CD4-positive, alpha-beta T cell (primary cell): ENCODE results near the gene APBB3. TPM values are rescaled to one million over a fixed set of nuclear protein-coding genes. Genes with fewer than 3 reads are reported as not detected.

Experiments used
- ATAC-seq: fragments of 200-7000 bp; cut with Tn5 transposase; one replicate; pipeline ENCODE4 v1.10.0; 2022; ENCODE audit warnings: mild to moderate bottlenecking; ENCODE audit not compliant: poor library complexity
- CTCF ChIA-PET: fragments of 350-600 bp; sonication (Branson Sonifier 250); formaldehyde crosslinking; loops from one replicate; lab custom pipeline; 2021; ENCODE audit warnings: antibody characterized with exemption, inconsistent platforms; lab: Charles Lee
- POLR2A ChIA-PET: fragments of 350-600 bp; sonication (Branson Sonifier 250); formaldehyde crosslinking; loops from one replicate; lab custom pipeline; 2021; ENCODE audit warnings: antibody characterized with exemption, inconsistent platforms; lab: Charles Lee
- DNase-seq, 14 experiments: peaks; one replicate each; pipeline ENCODE4 v3.0.0-alpha.2; 2013 to 2020; ENCODE audit warnings: mixed read lengths in 2 of 14
- H3K27ac ChIP-seq, 2 donors: one replicate each; pipeline versions ENCODE4 v1.5.1 to v1.7.0; 2013; ENCODE audit warnings: low read length in 2 of 2, low read depth in 1 of 2, mild to moderate bottlenecking in 1 of 2
- H3K27me3 ChIP-seq, 2 experiments: 1 replicate in 1 of 2; 2 replicates in 1 of 2; pipeline versions ENCODE4 v1.6.1 to v1.7.0; 2013; ENCODE audit warnings: low read length in 2 of 2, control low read depth in 1 of 2, mild to moderate bottlenecking in 1 of 2, moderate library complexity in 1 of 2; ENCODE audit not compliant: insufficient read depth in 2 of 2, control insufficient read depth in 1 of 2
- H3K36me3 ChIP-seq: one replicate; pipeline ENCODE4 v1.6.1; 2013; ENCODE audit warnings: low read length, control low read depth; ENCODE audit not compliant: insufficient read depth
- H3K4me1 ChIP-seq: one replicate; pipeline ENCODE4 v1.6.1; 2013; ENCODE audit warnings: low read length, control low read depth; ENCODE audit not compliant: insufficient read depth
- H3K4me3 ChIP-seq: one replicate; pipeline ENCODE4 v1.5.1; 2013; ENCODE audit warnings: mild to moderate bottlenecking, low read length, moderate library complexity
- H3K9me3 ChIP-seq, 2 experiments: 1 replicate in 1 of 2; 2 replicates in 1 of 2; pipeline versions ENCODE4 v1.6.1 to v1.7.0; 2013; ENCODE audit warnings: low read length in 2 of 2, mild to moderate bottlenecking in 2 of 2, control low read depth in 1 of 2, moderate library complexity in 1 of 2; ENCODE audit not compliant: control insufficient read depth in 1 of 2, insufficient read depth in 1 of 2
- H3K27ac Mint-ChIP-seq: one replicate; pipeline ENCODE4 v1.8.0; 2020; ENCODE audit warnings: mixed read lengths
- H3K27me3 Mint-ChIP-seq: one replicate; pipeline ENCODE4 v1.8.0; 2021; ENCODE audit warnings: mixed read lengths
- H3K36me3 Mint-ChIP-seq: one replicate; pipeline ENCODE4 v1.8.0; 2021; ENCODE audit warnings: low read depth, mixed read lengths
- H3K4me1 Mint-ChIP-seq: one replicate; pipeline ENCODE4 v1.8.0; 2021; ENCODE audit warnings: low read depth, mixed read lengths
- H3K4me3 Mint-ChIP-seq: one replicate; pipeline ENCODE4 v1.8.0; 2020; ENCODE audit warnings: mild to moderate bottlenecking, mixed read lengths
- H3K9me3 Mint-ChIP-seq: one replicate; pipeline ENCODE4 v1.8.0; 2020; ENCODE audit warnings: mixed read lengths
- intact Hi-C, 2 experiments: fragments of 100-400 bp; cut with DNase I in 1 of 2; cut with micrococcal nuclease in 1 of 2; formaldehyde crosslinking; loops; one replicate each; pipeline versions ENCODE4 v1.15.1 to v1.9.0; 2023 to 2025; cut with DNase I, micrococcal nuclease
- total RNA-seq, 174 experiments: library from RNA in 2 of 174; stranded (reverse) in 2 of 174; gene quantifications; one replicate each; pipeline ENCODE4 v1.2.3 and lab custom pipeline; 2021 to 2026
- TF ChIP-seq, protein P1 (sequence below): fragments of 200-600 bp; IDR thresholded peaks from one replicate; pipeline ENCODE4 v1.8.0; 2022; ENCODE audit warnings: antibody characterized with exemption, mild to moderate bottlenecking

The APBB3 gene
- total RNA-seq, 2 experiments from 2014 or later: 56.6 to 61.5 TPM

DNA sequence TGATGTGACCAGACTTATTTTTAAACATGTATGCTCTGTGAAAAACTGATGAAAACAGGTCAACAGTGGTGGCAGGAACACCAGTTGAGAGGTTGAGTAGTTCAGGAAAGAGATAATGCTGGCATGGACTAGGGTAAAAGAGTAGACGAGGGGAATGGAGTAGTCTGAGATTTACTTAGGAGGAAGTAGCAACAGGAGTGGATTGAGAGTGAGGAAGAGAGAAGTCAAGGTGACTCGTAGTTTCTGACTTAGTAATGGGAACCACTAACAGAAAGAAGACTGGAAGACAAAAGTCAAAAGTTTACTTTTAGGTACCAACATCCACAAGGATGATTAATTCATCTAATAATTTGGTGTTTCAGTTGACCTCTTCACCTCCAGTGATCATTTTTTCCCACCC lies 10.7 kb downstream of the APBB3 start:
- H3K27me3 ChIP-seq: no peaks in the 10 kb centered on the region
- Mint-ChIP-seq H3K36me3 (peaks cover 63% of the 10 kb centered on the region), H3K27me3 (no peaks in the 10 kb centered on the region), H3K27ac (peak overlapping the region; percentile 81), H3K4me3 (peak overlapping the region; percentile 51), H3K4me1 (peaks cover 73% of the 10 kb centered on the region), H3K9me3 (no peaks in the 10 kb centered on the region)
- TF ChIP-seq, protein P1, sequence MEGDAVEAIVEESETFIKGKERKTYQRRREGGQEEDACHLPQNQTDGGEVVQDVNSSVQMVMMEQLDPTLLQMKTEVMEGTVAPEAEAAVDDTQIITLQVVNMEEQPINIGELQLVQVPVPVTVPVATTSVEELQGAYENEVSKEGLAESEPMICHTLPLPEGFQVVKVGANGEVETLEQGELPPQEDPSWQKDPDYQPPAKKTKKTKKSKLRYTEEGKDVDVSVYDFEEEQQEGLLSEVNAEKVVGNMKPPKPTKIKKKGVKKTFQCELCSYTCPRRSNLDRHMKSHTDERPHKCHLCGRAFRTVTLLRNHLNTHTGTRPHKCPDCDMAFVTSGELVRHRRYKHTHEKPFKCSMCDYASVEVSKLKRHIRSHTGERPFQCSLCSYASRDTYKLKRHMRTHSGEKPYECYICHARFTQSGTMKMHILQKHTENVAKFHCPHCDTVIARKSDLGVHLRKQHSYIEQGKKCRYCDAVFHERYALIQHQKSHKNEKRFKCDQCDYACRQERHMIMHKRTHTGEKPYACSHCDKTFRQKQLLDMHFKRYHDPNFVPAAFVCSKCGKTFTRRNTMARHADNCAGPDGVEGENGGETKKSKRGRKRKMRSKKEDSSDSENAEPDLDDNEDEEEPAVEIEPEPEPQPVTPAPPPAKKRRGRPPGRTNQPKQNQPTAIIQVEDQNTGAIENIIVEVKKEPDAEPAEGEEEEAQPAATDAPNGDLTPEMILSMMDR: no peak
- H3K4me3 ChIP-seq: no peak overlapping the region
- peaks cover 39% of the 10 kb centered on the region for H3K36me3 ChIP-seq
- ATAC-seq (no peak), DNase-seq (no peak)
- CTCF ChIA-PET: interaction anchor here (0.6 to 1.4 kb wide), 3 partner anchors 8 to 81 kb away, joined by 3 read pairs; partner anchors contain the start of gene CD14
- intact Hi-C loops: loop anchor here in 1 of 2 experiments (5.0 kb wide), 1 partner anchor 159 kb away; no protein-coding TSS in a partner anchor
- POLR2A ChIA-PET: no interaction called here
- H3K4me1 ChIP-seq: peaks cover 39% of the 10 kb centered on the region
- H3K9me3 ChIP-seq: no peaks in the 10 kb centered on the region
- H3K27ac ChIP-seq: no peak overlapping the region

DNA sequence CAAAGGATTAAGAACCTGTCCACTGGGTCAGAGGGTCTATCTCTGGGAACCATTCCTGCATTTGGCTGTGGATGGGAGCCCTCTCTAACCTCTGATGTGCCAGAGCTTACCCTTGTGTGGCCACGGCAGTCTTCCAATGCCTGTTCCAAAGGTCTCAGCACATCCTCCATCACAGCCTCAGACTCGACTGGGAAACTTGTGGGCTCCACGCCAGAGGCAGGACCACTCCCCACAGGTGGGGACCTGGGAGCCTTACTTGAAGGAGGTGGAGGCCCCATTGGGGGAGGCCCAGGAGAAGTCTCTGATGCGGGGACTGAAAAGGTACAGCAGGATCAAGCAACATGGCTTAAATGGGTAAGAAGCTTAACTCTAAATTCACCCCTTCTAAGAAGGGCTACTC lies 12.5 kb downstream of the APBB3 start:
- Histone ChIP-seq H3K27me3 (no peaks in the 10 kb centered on the region), H3K9me3 (no peaks in the 10 kb centered on the region), H3K36me3 (peaks cover 39% of the 10 kb centered on the region), H3K27ac (no peak overlapping the region), H3K4me3 (no peak overlapping the region), H3K4me1 (peaks cover 50% of the 10 kb centered on the region)
- no peak for DNase-seq
- ChIA-PET CTCF (interaction anchor here (0.8 to 1.2 kb wide), 3 partner anchors 10 to 83 kb away, joined by 3 read pairs; no protein-coding TSS in a partner anchor), POLR2A (interaction anchor here (0.5 to 1.6 kb wide), 5 partner anchors 12 to 150 kb away, joined by 3 to 6 read pairs (median 4); partner anchors contain the start of genes ANKHD1, CD14, IK and NDUFA2)
- Mint-ChIP-seq H3K4me1 (peaks cover 76% of the 10 kb centered on the region), H3K9me3 (no peaks in the 10 kb centered on the region), H3K27me3 (no peaks in the 10 kb centered on the region), H3K27ac (peak overlapping the region; percentile 96), H3K36me3 (peaks cover 72% of the 10 kb centered on the region), H3K4me3 (no peak overlapping the region)
- ATAC-seq: no peak
- intact Hi-C loops: loop anchor here in 1 of 2 experiments (5.0 kb wide), 1 partner anchor 160 kb away; no protein-coding TSS in a partner anchor
- TF ChIP-seq, protein P1: no peak

DNA sequence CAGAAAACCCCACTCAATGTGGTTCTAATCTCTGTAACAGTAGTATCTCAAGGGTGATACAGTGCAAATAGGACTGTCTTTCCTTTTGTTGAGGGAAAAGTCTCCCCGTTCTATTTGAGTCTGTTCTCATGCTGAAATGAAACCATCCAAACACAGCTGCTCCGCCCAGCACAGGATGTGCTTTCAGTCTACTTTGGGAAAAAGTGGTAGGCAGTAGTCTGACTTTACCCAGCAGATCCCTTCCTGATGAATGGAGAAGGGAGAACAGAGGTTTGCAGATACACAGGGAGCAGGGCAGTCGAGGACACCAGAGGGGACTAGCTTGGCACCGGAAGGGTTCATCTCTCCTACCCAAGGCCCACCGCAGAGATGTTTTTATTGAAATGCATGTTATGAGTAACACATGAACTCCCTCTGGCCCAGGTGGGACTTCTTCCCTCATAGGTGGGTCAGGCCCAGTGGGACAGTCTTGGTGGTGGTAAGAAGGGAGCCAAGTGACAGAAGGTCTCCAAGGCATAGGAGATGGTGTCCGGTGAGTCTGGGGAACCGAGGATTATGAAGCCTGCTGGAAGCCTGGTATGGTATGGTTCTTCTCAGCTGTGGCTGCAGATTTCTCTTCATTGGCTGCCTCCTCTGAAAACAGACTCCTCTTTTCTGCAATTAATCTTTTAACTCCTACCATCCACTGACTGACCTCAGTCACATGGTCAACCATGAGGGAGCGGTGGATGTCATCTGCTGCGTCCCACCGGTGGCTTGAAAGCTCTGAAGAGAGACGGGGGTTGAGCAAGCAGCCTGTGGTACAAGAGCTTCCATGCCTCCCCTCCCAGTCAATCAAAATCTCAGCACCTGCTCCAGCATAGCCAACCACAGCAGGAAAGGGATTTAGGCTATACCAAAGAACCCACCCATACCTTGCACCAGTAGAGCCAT lies 14.0 kb downstream of the APBB3 start:
- peaks cover 62% of the 10 kb centered on the region for H3K4me1 Mint-ChIP-seq
- Histone ChIP-seq H3K4me1 (peaks cover 40% of the 10 kb centered on the region), H3K27ac (peak overlapping the region in 1 of 2 donors; percentile 3), H3K9me3 (no peaks in the 10 kb centered on the region), H3K27me3 (no peaks in the 10 kb centered on the region), H3K36me3 (peaks cover 39% of the 10 kb centered on the region), H3K4me3 (no peak overlapping the region)
- TF ChIP-seq, protein P1: no peak
- peaks cover 72% of the 10 kb centered on the region for H3K36me3 Mint-ChIP-seq
- ChIA-PET CTCF (interaction anchor here (0.8 kb wide), 1 partner anchor 18 kb away, joined by 3 read pairs; no protein-coding TSS in a partner anchor), POLR2A (interaction anchor here (1.2 to 5.0 kb wide), 4 partner anchors 13 to 97 kb away, joined by 3 to 87 read pairs (median 40); partner anchors contain the start of genes APBB3, CD14, IK and NDUFA2)
- H3K27ac Mint-ChIP-seq: peak overlapping the region; percentile 96
- no peaks in the 10 kb centered on the region for H3K9me3 Mint-ChIP-seq
- peak overlapping the region; percentile 44 for H3K4me3 Mint-ChIP-seq
- DNase-seq (no peak), ATAC-seq (no peak)
- no peaks in the 10 kb centered on the region for H3K27me3 Mint-ChIP-seq
- intact Hi-C loops: loop anchor here in 1 of 2 experiments (5.0 kb wide), 1 partner anchor 162 kb away; no protein-coding TSS in a partner anchor
